ENCODE data around the gene NPY.

DNA sequence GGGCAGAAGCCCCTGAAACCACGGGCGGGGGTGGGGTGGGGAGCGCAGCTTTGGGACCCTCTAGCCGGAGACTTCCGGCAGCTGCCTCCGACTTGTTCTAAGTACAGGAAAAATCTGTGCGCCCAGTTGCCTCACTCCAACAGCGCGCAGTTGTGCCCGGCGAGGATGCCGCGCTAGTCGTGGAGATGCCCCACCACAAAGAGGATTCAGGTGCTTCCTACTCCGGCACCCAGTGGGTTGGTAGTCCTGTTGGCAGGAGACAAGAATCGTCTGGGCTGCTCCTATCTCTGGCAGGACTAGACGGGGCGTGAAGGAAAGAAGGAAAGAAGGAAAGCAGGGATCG lies 465 bp upstream of the NPY start:
- TF ChIP-seq CTCF (IDR thresholded peaks at IDR 0.05; ENCODE audit: control extremely low read depth in 1 of 3, insufficient read depth in 1 of 3, low read depth in 1 of 3, low read length in 3 of 3) (no peak), SP1 (IDR thresholded peaks at IDR 0.05; ENCODE audit: low read depth, low read length) (no peak), TAF1 (IDR thresholded peaks at IDR 0.05; ENCODE audit: low read depth, low read length) (no peak), SRF (IDR thresholded peaks at IDR 0.05; ENCODE audit: low read depth, low read length) (no peak), TBP (IDR thresholded peaks at IDR 0.05; ENCODE audit: low read depth, low read length) (no peak), RFX5 (IDR thresholded peaks at IDR 0.05; ENCODE audit: borderline replicate concordance, low read depth, low read length) (no peak), SP2 (IDR thresholded peaks at IDR 0.05; ENCODE audit: low read length) (no peak), POLR2AphosphoS5 (IDR thresholded peaks at IDR 0.05; ENCODE audit: low read depth, low read length) (no peak), GABPA (IDR thresholded peaks at IDR 0.05; ENCODE audit: borderline replicate concordance, insufficient read depth, low read length) (no peak), POLR2A (IDR thresholded peaks at IDR 0.05; ENCODE audit: control extremely low read depth in 1 of 2, low read depth in 2 of 2, low read length in 2 of 2) (no peak), USF2 (IDR thresholded peaks at IDR 0.05; ENCODE audit: low read length) (no peak), TCF12 (IDR thresholded peaks at IDR 0.05; ENCODE audit: low read depth, low read length) (no peak)

Data from H1 (cell line).